GM12872 (cell line): ENCODE data around the gene MERTK.

Source experiments
- CTCF ChIP-seq: IDR thresholded peaks from 3 replicates; pipeline ENCODE4 v1.5.1; 2011; ENCODE audit warnings: low read depth, mild to moderate bottlenecking, low read length, moderate library complexity; ENCODE audit not compliant: insufficient read depth

The MERTK gene

GRCh38 chr2:112008910-112009485 is 110.6 kb downstream of the MERTK start:
- TF ChIP-seq CTCF: no peak

GRCh38 chr2:112010751-112011150 is 112.3 kb downstream of the MERTK start:
- no peak for TF ChIP-seq CTCF

- no peak for TF ChIP-seq CTCF
These were observed 114.1 kb downstream of the MERTK start for GRCh38 chr2:112012556-112012955.

GRCh38 chr2:112018846-112019245 is 120.4 kb downstream of the MERTK start:
- no peak for TF ChIP-seq CTCF

GRCh38 chr2:112019569-112019982 is 121.2 kb downstream of the MERTK start:
- TF ChIP-seq CTCF: no peak

GRCh38 chr2:112020561-112020960 is 122.2 kb downstream of the MERTK start:
- TF ChIP-seq CTCF: no peak

- no peak for TF ChIP-seq CTCF
These were observed 122.9 kb downstream of the MERTK start for GRCh38 chr2:112021290-112021689.
